HCT116 (cell line): Measurements from ENCODE around the gene FKBP1A.

Source experiments
- CTCF ChIP-seq, 3 experiments: fragments of 200-600 bp in 1 of 3; sonication (generic) in 1 of 3; IDR thresholded peaks in 2 of 3; conservative IDR thresholded peaks in 1 of 3; 2 replicates each; pipeline ENCODE4 v1.5.1; 2012 to 2017; ENCODE audit warnings: low read depth in 2 of 3, low read length in 2 of 3, antibody characterized with exemption in 1 of 3, borderline replicate concordance in 1 of 3, control low read depth in 1 of 3, mild to moderate bottlenecking in 1 of 3, mixed read lengths in 1 of 3, mixed run types in 1 of 3, moderate library complexity in 1 of 3; ENCODE audit not compliant: insufficient read depth in 1 of 3
- EGR1 ChIP-seq: IDR thresholded peaks from 2 replicates; pipeline ENCODE4 v1.6.1; 2012; ENCODE audit warnings: low read depth
- EZH2 ChIP-seq: fragments of 200-600 bp; sonication (generic); IDR thresholded peaks from 2 replicates; pipeline ENCODE4 v1.6.1; 2017; ENCODE audit warnings: antibody characterized with exemption, mixed run types
- MAX ChIP-seq: IDR thresholded peaks from 2 replicates; pipeline ENCODE4 v1.6.1; 2012
- POLR2A ChIP-seq: IDR thresholded peaks from 2 replicates; pipeline ENCODE4 v1.7.0; 2011; ENCODE audit warnings: borderline replicate concordance; ENCODE audit not compliant: insufficient read depth, insufficient read length; ENCODE audit errors: extremely low read depth
- REST ChIP-seq: IDR thresholded peaks from 2 replicates; pipeline ENCODE4 v1.6.1; 2012; ENCODE audit warnings: low read depth
- YY1 ChIP-seq: IDR thresholded peaks from 2 replicates; pipeline ENCODE4 v1.6.1; 2011; ENCODE audit warnings: low read length, low read depth, moderate library complexity, mild to moderate bottlenecking; ENCODE audit not compliant: insufficient replicate concordance; ENCODE audit errors: extremely low read depth

- no peak for TF ChIP-seq CTCF (IDR thresholded peaks at IDR 0.05 in 2 of 3, conservative IDR thresholded peaks at IDR 0.05 in 1 of 3; ENCODE audit: borderline replicate concordance in 1 of 3, insufficient read depth in 1 of 3, low read depth in 2 of 3, low read length in 2 of 3)
- no peak for TF ChIP-seq POLR2A
- no peak for TF ChIP-seq EGR1
- no peak for TF ChIP-seq MAX
- TF ChIP-seq REST: no peak
- no peak for TF ChIP-seq YY1
- TF ChIP-seq EZH2: no peak
These were observed 8.6 kb upstream of the FKBP1A start for GRCh38 chr20:1401451-1401907.
